Activated B cell treated with CpG ODN at 0.5 μM for 24 hours (primary cell): ENCODE measurements around the gene TLX2. TPM values are rescaled to one million over a fixed set of nuclear protein-coding genes. Genes with fewer than 3 reads are reported as not detected.
A peak's percentile ranks its signal among the peaks of the same experiment; 100 is the strongest.
"Not testable (repeated sequence)": the region's sequence is repeated elsewhere in the genome, so short reads cannot be mapped to it uniquely, and the experiment has no call there.

Experiments used
- ATAC-seq: fragments of 200-7000 bp; cut with Tn5 transposase; one replicate; pipeline ENCODE4 v1.10.0; 2021; ENCODE audit warnings: low read depth, mild to moderate bottlenecking, moderate library complexity
- CTCF ChIA-PET: fragments of 350-600 bp; sonication (Branson Sonifier 250); formaldehyde crosslinking; loops from one replicate; lab custom pipeline; 2021; ENCODE audit warnings: antibody characterized with exemption; lab: Charles Lee
- POLR2A ChIA-PET: fragments of 350-600 bp; sonication (Branson Sonifier 250); formaldehyde crosslinking; loops from one replicate; lab custom pipeline; 2021; ENCODE audit warnings: antibody characterized with exemption; lab: Charles Lee
- DNase-seq: peaks from one replicate; pipeline ENCODE4 v3.0.0; 2022
- H3K27ac Mint-ChIP-seq: one replicate; pipeline ENCODE4 v1.8.0; 2020; ENCODE audit warnings: mixed read lengths
- H3K27me3 Mint-ChIP-seq: one replicate; pipeline ENCODE4 v1.8.0; 2021; ENCODE audit warnings: mixed read lengths
- H3K36me3 Mint-ChIP-seq: one replicate; pipeline ENCODE4 v1.8.0; 2021; ENCODE audit warnings: low read depth, mixed read lengths
- H3K4me1 Mint-ChIP-seq: one replicate; pipeline ENCODE4 v1.8.0; 2021; ENCODE audit warnings: mixed read lengths
- H3K4me3 Mint-ChIP-seq: one replicate; pipeline ENCODE4 v1.8.0; 2020; ENCODE audit warnings: mild to moderate bottlenecking, mixed read lengths
- H3K9me3 Mint-ChIP-seq: one replicate; pipeline ENCODE4 v1.8.0; 2020; ENCODE audit warnings: mixed read lengths
- CTCF ChIP-seq: fragments of 200-600 bp; IDR thresholded peaks from one replicate; pipeline ENCODE4 v1.8.0; 2022; ENCODE audit warnings: antibody characterized with exemption, mild to moderate bottlenecking
- intact Hi-C: fragments of 100-400 bp; cut with micrococcal nuclease; formaldehyde crosslinking; loops from one replicate; pipeline ENCODE4 v1.15.1; 2024
- total RNA-seq: library from RNA; stranded (reverse); gene quantifications from 2 replicates; pipeline ENCODE4 v1.2.3, GENCODE V29; 2022

Gene TLX2
- total RNA-seq, 1 donor from 2014 or later: not detected

- H3K4me3 Mint-ChIP-seq: peak overlapping the region; percentile 100
- DNase-seq: no peak
- CTCF ChIA-PET: interaction anchor here (0.7 to 5.3 kb wide), 19 partner anchors 9 to 105 kb away, joined by 3 to 85 read pairs (median 4); partner anchors contain the start of genes INO80B, LBX2, MRPL53 and PCGF1
Observed at GRCh38 chr2:74481961-74482800, 32.1 kb upstream of the TLX2 start.

GRCh38 chr2:74482801-74483674 is 31.2 kb upstream of the TLX2 start, which contains the start of the genes CCDC142 and TTC31:
CCDC142 (minus strand) TSS chr2:74482998; CDS start chr2:74482837, 161 bp downstream.
TTC31 (plus strand) TSS chr2:74483081; CDS start chr2:74483096, 15 bp downstream.
- Mint-ChIP-seq H3K4me3 (peak within 1 kb of the TSS; percentile 100), H3K36me3 (peaks cover 43% of the 10 kb centered on the region), H3K9me3 (no peaks in the 10 kb centered on the region), H3K27ac (peak within 1 kb of the TSS; percentile 100), H3K4me1 (peaks cover 30% of the 10 kb centered on the region), H3K27me3 (no peaks in the 10 kb centered on the region)
- TF ChIP-seq CTCF: peak; percentile 23
- POLR2A ChIA-PET: interaction anchor here (0.5 to 4.4 kb wide), 21 partner anchors 10 to 654 kb away, joined by 3 to 78 read pairs (median 8); partner anchors contain the start of genes AUP1, DQX1, HTRA2 and INO80B
- CTCF ChIA-PET: interaction anchor here (0.7 to 5.3 kb wide), 19 partner anchors 10 to 104 kb away, joined by 3 to 85 read pairs (median 4); partner anchors contain the start of genes AUP1, HTRA2, INO80B and LBX2
- DNase-seq: peak; percentile 83
- peak; percentile 92 for ATAC-seq
- intact Hi-C loops: loop anchor here (1.0 to 5.0 kb wide), 13 partner anchors 11 to 393 kb away; partner anchors contain the start of genes AUP1, C2orf81, DOK1 and HTRA2

More at GRCh38 chr2:74481961-74482800, 32.1 kb upstream of the TLX2 start:
- ATAC-seq: peak; percentile 40
- no peaks in the 10 kb centered on the region for H3K9me3 Mint-ChIP-seq
- H3K4me1 Mint-ChIP-seq: peaks cover 30% of the 10 kb centered on the region
- peak overlapping the region; percentile 100 for H3K27ac Mint-ChIP-seq
- POLR2A ChIA-PET: interaction anchor here (0.7 to 4.4 kb wide), 20 partner anchors 9 to 654 kb away, joined by 3 to 78 read pairs (median 7); partner anchors contain the start of genes AUP1, DQX1, HTRA2 and INO80B
- no peak for TF ChIP-seq CTCF
- H3K36me3 Mint-ChIP-seq: peaks cover 46% of the 10 kb centered on the region
- H3K27me3 Mint-ChIP-seq: no peaks in the 10 kb centered on the region
- intact Hi-C loops: loop anchor here (1.0 to 5.0 kb wide), 4 partner anchors 10 to 90 kb away; partner anchors contain the start of genes C2orf81, MRPL53 and WDR54

- ChIA-PET CTCF (interaction anchor here (1.3 to 5.3 kb wide), 7 partner anchors 24 to 104 kb away, joined by 4 to 85 read pairs (median 14); partner anchors contain the start of gene PCGF1), POLR2A (interaction anchor here (0.5 to 4.4 kb wide), 15 partner anchors 11 to 655 kb away, joined by 3 to 78 read pairs (median 8); partner anchors contain the start of genes AUP1, DQX1, HTRA2 and INO80B)
- intact Hi-C loops: loop anchor here (1.0 to 5.0 kb wide), 10 partner anchors 20 to 393 kb away; partner anchors contain the start of genes AUP1, DOK1, HTRA2 and PCGF1
- ATAC-seq, DNase-seq, H3K27me3 Mint-ChIP-seq, H3K9me3 Mint-ChIP-seq: not testable (repeated sequence)
- peak overlapping the region; percentile 100 for H3K27ac Mint-ChIP-seq
- peaks cover 30% of the 10 kb centered on the region for H3K4me1 Mint-ChIP-seq
- peak overlapping the region; percentile 100 for H3K4me3 Mint-ChIP-seq
- H3K36me3 Mint-ChIP-seq: peaks cover 44% of the 10 kb centered on the region
Observed at GRCh38 chr2:74483675-74484164, 30.5 kb upstream of the TLX2 start.

- Mint-ChIP-seq H3K27me3 (no peaks in the 10 kb centered on the region), H3K4me3 (no peak overlapping the region), H3K27ac (no peak overlapping the region), H3K9me3 (no peaks in the 10 kb centered on the region), H3K36me3 (peaks cover 49% of the 10 kb centered on the region), H3K4me1 (peaks cover 24% of the 10 kb centered on the region)
- ChIA-PET POLR2A (no interaction called here), CTCF (no interaction called here)
- no peak for ATAC-seq
- intact Hi-C loops: no loop called here
- DNase-seq: no peak
- no peak for TF ChIP-seq CTCF
Observed at GRCh38 chr2:74486141-74486540, 28.1 kb upstream of the TLX2 start.
